ENCODE measurements around the gene P2RY4.

GRCh38 chrX:70234355-70234754 lies 25.6 kb downstream of the P2RY4 start, which contains the start of gene AWAT1:
- no peak for TF ChIP-seq CTCF (IDR thresholded peaks at IDR 0.05)
- TF ChIP-seq EZH2 (IDR thresholded peaks at IDR 0.05; ENCODE audit: borderline replicate concordance, insufficient read depth, low read depth, low read length, poor library complexity, severe bottlenecking), result no peak
